OCI-LY7 (cell line): ENCODE results near the gene CENPX. TPM values are rescaled to one million over a fixed set of nuclear protein-coding genes. Genes with fewer than 3 reads are reported as not detected.

ENCODE experiments used
- BruUV-seq: library from RNA; stranded (reverse); fragments of 400-500 nt; replicated peaks from 2 replicates; lab custom pipeline; 2021; lab: Mats Ljungman, UMichigan
- CTCF ChIA-PET: fragments of 300-600 bp; sonication (Branson Sonifier 250); formaldehyde crosslinking; loops from one replicate; lab custom pipeline; 2022; ENCODE audit warnings: antibody characterized with exemption; ENCODE audit not compliant: unreplicated experiment; lab: Charles Lee
- POLR2A ChIA-PET: fragments of 300-600 bp; sonication (Branson Sonifier 250); formaldehyde crosslinking; loops from one replicate; lab custom pipeline; 2022; ENCODE audit warnings: antibody characterized with exemption; lab: Charles Lee
- DNase-seq: peaks from one replicate; pipeline ENCODE4 v3.0.0-alpha.2; 2015; ENCODE audit warnings: low spot score
- H2AFZ ChIP-seq: fragments of 200-600 bp; sonication (generic), shearing (Covaris generic); 2 replicates; pipeline ENCODE4 v1.6.1; 2014; ENCODE audit warnings: mild to moderate bottlenecking, antibody characterized with exemption, low read length, moderate library complexity
- H3K27ac ChIP-seq: fragments of 200-600 bp; sonication (generic); 2 replicates; pipeline ENCODE4 v1.5.1; 2014; ENCODE audit warnings: mixed run types, low read depth, mild to moderate bottlenecking, moderate library complexity, low read length, inconsistent platforms; ENCODE audit not compliant: poor library complexity, severe bottlenecking
- H3K36me3 ChIP-seq: fragments of 200-600 bp; sonication (generic); 2 replicates; pipeline ENCODE4 v1.6.1; 2014; ENCODE audit warnings: mild to moderate bottlenecking, antibody characterized with exemption, low read length, moderate library complexity, mixed read lengths; ENCODE audit not compliant: insufficient read depth
- H3K4me1 ChIP-seq: fragments of 200-600 bp; sonication (generic); 2 replicates; pipeline ENCODE4 v1.5.1; 2014; ENCODE audit warnings: mild to moderate bottlenecking, low read length; ENCODE audit not compliant: insufficient read depth, poor library complexity, severe bottlenecking
- H3K4me2 ChIP-seq: fragments of 200-600 bp; sonication (generic); 2 replicates; pipeline ENCODE4 v1.6.1; 2014; ENCODE audit warnings: mild to moderate bottlenecking, low read length
- H3K4me3 ChIP-seq: fragments of 200-600 bp; sonication (generic); 2 replicates; pipeline ENCODE4 v1.5.1; 2014; ENCODE audit warnings: mild to moderate bottlenecking, low read depth, low read length; ENCODE audit not compliant: poor library complexity, severe bottlenecking
- H3K79me2 ChIP-seq: fragments of 200-600 bp; sonication (generic); 2 replicates; pipeline ENCODE4 v1.6.1; 2016; ENCODE audit warnings: low read depth, mild to moderate bottlenecking, low read length, moderate library complexity, mixed read lengths; ENCODE audit not compliant: insufficient read depth
- H3K9me2 ChIP-seq: fragments of 200-600 bp; sonication (generic); 2 replicates; pipeline ENCODE4 v1.6.1; 2016; ENCODE audit warnings: mild to moderate bottlenecking, low read length, mixed read lengths; ENCODE audit not compliant: insufficient read depth
- H3K9me3 ChIP-seq: fragments of 200-600 bp; sonication (generic); 2 replicates; pipeline ENCODE4 v1.6.1; 2014; ENCODE audit warnings: mild to moderate bottlenecking, mixed run types, low read length, mixed read lengths
- H4K20me1 ChIP-seq: fragments of 200-600 bp; sonication (generic); 2 replicates; pipeline ENCODE4 v1.6.1; 2014; ENCODE audit warnings: mild to moderate bottlenecking, antibody characterized with exemption, low read length, moderate library complexity, mixed read lengths; ENCODE audit not compliant: insufficient read depth
- EZH2phosphoT487 ChIP-seq: fragments of 200-600 bp; sonication (generic); IDR thresholded peaks from 2 replicates; pipeline ENCODE4 v1.6.1; 2018; ENCODE audit warnings: low read depth, borderline replicate concordance, mild to moderate bottlenecking, mixed run types, antibody characterized with exemption, low read length, moderate library complexity, mixed read lengths
- intact Hi-C: fragments of 100-400 bp; cut with micrococcal nuclease; formaldehyde crosslinking; loops from one replicate; pipeline ENCODE4 v1.10.0; 2022; ENCODE audit not compliant: unreplicated experiment
- total RNA-seq, 2 experiments: library from RNA; depleted of rRNA in 1 of 2; stranded (reverse); fragments of >200 nt in 1 of 2; shearing (Covaris generic) in 1 of 2; gene quantifications; 2 replicates each; pipeline ENCODE4 v1.2.3, GENCODE V29; 2014 to 2022
- TF ChIP-seq, protein P1 (sequence below): fragments of 200-600 bp; sonication (generic); conservative IDR thresholded peaks from 2 replicates; pipeline ENCODE4 v1.5.1; 2014; ENCODE audit warnings: mild to moderate bottlenecking, antibody characterized with exemption, low read length, moderate library complexity, mixed read lengths

CENPX gene
- total RNA-seq, 2 experiments from 2014 or later, result 130 to 251 TPM

DNA sequence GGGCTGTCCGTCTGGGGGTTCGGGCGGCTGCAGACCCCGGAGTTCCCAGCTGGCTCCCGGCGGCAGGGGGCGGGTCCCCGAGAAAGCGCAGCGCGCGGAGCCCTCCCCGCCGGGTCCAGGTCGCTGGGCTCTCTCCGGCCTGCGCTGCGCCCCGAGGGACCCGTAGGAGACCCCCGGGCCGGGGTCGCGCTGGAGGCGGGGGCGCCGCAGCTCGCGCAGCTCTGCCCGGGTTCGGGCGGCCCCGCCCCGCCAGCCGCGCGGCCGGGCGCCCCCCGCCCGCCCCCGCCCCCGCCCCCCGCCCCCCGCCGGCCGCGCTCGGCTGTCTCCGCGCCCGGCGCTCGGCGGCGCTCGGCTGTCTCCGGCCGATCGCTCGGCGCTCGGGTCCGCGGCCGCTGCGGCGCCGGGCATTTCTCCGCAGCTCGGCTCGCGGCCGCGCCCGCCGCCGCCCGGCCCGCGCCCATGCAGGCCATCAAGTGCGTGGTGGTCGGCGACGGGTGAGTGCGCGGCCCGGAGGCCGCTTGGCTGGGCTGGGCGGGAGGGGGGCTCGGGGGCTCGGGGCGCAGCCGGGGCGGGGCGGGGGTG lies 8.7 kb upstream of the CENPX start, which contains the start of gene RAC3:
Gene RAC3 (plus strand): TSS at position 376 of the 582 bp plus-strand sequence. CDS start 84 bp downstream, at position 460.
- intact Hi-C loops, result loop anchor here (5.0 kb wide), 1 partner anchor 176 kb away; no protein-coding TSS in a partner anchor

DNA sequence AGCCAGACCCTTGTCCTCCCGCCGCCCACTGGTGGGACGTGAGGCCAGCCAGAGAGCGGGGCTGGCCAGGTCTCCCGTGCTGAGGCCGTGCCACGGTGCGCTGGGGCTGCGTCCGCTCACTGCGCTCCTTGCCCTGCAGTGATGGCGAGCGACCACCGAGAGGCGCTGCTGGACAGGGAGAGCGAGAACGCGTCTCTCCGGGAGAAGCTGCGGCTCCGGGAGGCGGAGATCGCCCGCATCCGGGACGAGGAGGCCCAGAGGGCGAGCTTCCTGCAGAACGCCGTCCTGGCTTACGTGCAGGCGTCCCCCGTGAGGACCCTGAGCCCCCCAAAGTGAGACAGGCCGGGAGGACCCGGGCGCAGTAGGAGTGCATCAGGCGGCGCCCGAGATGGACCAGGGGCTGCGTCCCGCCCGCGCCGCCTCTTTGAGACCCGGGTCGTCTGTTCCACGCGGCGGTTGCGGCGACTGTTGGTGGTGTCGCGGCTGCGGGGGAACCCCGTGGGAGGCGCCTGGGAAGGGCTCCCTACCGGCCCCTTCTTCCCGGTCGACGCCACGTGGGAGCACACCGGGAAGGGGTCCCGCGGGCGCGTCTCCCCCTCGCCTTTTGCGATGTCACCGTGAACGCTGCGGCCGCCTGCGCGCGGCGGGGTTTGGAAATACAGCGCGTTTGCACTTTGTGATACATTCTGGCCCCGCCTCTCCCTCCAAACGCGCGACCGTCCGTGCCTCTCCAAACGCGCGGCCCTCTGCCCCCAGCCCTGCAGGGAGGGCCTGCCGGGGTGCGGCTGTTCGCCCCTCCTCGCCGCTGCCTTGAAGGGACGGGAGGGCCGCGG lies 8.0 kb upstream of the CENPX start:
- ChIA-PET POLR2A (interaction anchor here (1.2 kb wide), 1 partner anchor 136 kb away, joined by 3 read pairs; no protein-coding TSS in a partner anchor), CTCF (interaction anchor here (0.5 to 0.6 kb wide), 2 partner anchors 114 to 138 kb away, joined by 3 read pairs; no protein-coding TSS in a partner anchor)
- BruUV-seq, result no TSS peak
- DNase-seq, result peak; percentile 85
- Histone ChIP-seq H3K27ac (no peak overlapping the region), H3K36me3 (no peaks in the 10 kb centered on the region), H3K4me2 (peak overlapping the region; percentile 62), H3K4me3 (peak overlapping the region; percentile 51), H3K79me2 (no peaks in the 10 kb centered on the region), H4K20me1 (no peaks in the 10 kb centered on the region), H2AFZ (peak overlapping the region; percentile 59), H3K4me1 (peaks cover 12% of the 10 kb centered on the region), H3K9me2 (no peaks in the 10 kb centered on the region), H3K9me3 (no peaks in the 10 kb centered on the region)
- intact Hi-C loops, result loop anchor here (1.0 to 5.0 kb wide), 2 partner anchors 124 to 177 kb away; no protein-coding TSS in a partner anchor
- TF ChIP-seq, protein P1, sequence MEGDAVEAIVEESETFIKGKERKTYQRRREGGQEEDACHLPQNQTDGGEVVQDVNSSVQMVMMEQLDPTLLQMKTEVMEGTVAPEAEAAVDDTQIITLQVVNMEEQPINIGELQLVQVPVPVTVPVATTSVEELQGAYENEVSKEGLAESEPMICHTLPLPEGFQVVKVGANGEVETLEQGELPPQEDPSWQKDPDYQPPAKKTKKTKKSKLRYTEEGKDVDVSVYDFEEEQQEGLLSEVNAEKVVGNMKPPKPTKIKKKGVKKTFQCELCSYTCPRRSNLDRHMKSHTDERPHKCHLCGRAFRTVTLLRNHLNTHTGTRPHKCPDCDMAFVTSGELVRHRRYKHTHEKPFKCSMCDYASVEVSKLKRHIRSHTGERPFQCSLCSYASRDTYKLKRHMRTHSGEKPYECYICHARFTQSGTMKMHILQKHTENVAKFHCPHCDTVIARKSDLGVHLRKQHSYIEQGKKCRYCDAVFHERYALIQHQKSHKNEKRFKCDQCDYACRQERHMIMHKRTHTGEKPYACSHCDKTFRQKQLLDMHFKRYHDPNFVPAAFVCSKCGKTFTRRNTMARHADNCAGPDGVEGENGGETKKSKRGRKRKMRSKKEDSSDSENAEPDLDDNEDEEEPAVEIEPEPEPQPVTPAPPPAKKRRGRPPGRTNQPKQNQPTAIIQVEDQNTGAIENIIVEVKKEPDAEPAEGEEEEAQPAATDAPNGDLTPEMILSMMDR, result peak; percentile 85
- no peak for TF ChIP-seq EZH2phosphoT487

More for the DNA sequence above, 8.7 kb upstream of the CENPX start, which contains the start of gene RAC3:
- no peak within 1 kb of the TSS for H3K27ac ChIP-seq
- no peak for DNase-seq
- H2AFZ ChIP-seq, result peak within 1 kb of the TSS; percentile 59
- H3K9me2 ChIP-seq, result no peaks in the 10 kb centered on the region
- H3K79me2 ChIP-seq, result no peaks in the 10 kb centered on the region
- no TSS peak for BruUV-seq
- 0 out of 2 replicates have a peak, but pooled peaks cover under 1% of the 10 kb centered on the region for H4K20me1 ChIP-seq
- H3K4me1 ChIP-seq, result peaks cover 16% of the 10 kb centered on the region
- no peaks in the 10 kb centered on the region for H3K9me3 ChIP-seq
- CTCF ChIA-PET, result no interaction called here
- peak within 1 kb of the TSS; percentile 51 for H3K4me3 ChIP-seq
- POLR2A ChIA-PET, result no interaction called here
- H3K36me3 ChIP-seq, result no peaks in the 10 kb centered on the region
- TF ChIP-seq EZH2phosphoT487, result no peak
- TF ChIP-seq, protein P1, result no peak
- H3K4me2 ChIP-seq, result peak within 1 kb of the TSS; percentile 62
